ENCODE results near the gene RNF26.

The RNF26 gene

DNA sequence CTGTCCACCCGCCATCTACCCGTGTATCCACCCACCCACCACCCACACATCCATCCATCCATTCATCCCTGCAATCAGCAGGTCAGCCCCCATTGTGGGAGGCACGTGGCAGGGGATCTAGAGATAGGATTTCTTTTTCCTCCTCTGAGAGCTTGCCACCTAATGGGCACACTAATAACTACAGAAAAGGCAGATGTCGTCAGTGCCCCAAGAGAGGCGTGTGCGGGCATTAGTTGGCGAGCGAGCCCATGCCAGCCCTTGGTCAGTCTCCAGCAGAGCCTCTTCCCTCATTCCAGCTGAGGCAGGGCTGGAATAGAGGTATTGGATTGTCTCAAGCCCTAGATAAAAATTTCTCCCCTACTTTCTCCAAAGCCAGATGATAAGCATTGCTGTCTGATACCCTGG lies 37.5 kb downstream of the RNF26 start:
- FAIRE-seq (no peak), DNase-seq (ENCODE audit: insufficient read length, low spot score) (no peak)
- TF ChIP-seq POLR2A (IDR thresholded peaks at IDR 0.05; ENCODE audit: low read depth, low read length): no peak

DNA sequence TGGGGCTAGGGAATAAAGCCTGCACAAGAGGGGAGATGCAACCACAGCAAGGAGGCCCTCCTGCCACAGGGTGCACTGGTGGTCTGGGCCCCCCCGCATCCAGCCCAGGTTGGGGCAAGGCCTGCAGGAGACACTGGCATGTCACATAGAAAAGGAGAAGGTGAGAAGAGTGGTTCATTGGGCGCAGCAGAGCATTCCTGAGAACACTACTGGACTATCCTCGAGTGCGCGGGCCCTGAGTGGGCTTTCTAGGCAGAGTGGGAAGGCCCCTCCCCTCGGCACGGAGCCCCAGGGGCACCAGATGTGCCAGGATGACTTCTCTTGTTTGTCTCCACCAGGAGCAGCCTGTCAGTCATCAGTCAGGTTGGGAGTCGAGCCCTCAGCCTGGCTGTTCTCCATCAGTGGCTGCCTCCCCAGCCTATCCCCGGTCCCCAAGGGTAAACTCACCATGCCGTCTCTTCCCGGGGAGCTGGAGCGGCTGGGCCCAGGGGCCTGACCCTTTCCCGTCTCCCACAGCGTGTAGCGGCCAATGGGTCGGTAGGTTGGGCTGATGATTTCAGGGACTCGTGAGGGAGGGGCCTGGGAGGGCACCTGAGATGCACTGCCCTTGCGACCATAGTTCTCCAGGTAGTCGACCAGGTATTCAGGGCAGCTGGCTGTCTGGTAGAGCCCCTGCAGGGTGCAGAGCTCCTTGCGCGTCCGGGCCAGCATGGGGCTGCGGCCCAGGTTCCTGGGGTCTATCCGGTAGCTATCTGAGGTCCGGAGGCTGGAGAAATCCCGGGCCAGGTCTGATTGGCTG lies 38.1 kb downstream of the RNF26 start:
- no peak for DNase-seq (ENCODE audit: insufficient read length, low spot score)
- no peak for FAIRE-seq
- TF ChIP-seq POLR2A (IDR thresholded peaks at IDR 0.05; ENCODE audit: low read depth, low read length): no peak

DNA sequence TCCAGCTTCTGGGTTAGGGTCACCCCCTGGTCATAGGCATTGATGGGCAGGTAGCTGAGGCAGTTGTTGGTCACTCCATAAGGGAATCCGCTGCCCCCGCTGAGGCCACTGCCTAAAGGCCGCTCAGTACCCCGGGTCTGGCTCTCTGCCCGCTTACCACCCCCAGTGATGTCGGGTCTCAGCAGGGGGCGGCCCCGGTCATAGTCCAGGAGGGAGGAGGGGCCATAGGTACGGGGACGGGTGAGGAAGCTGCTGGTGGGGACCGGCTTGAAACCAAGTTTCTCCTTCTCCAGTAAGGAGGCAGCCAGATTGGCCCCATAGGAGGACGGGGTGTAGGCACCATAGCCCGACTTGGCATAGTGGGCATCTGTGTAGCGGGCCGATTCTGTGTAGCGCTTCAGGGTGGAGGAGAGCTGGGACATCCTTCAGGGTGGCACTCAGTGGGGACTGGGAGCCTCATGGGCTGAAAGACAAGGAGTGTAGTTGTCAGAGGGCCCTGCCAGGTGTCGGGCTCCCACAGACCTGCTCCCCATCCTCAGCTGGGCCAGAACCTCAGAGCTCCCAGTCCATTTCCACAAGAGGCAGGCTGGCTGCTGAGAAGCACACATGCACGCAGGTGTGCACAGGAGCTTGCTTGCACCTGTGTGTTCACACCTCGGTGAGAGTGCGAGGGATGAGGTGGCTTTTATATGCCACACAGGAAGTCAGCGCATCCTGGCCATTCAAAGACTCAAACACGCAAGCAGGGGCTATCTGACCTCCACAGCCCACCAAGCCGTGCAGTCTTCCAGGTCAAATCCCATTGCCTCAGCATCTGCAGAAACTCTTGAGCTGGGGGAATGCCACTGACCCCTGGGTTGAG lies 39.0 kb downstream of the RNF26 start:
- FAIRE-seq (no peak), DNase-seq (ENCODE audit: insufficient read length, low spot score) (no peak)
- no peak for TF ChIP-seq POLR2A (IDR thresholded peaks at IDR 0.05; ENCODE audit: low read depth, low read length)

DNA sequence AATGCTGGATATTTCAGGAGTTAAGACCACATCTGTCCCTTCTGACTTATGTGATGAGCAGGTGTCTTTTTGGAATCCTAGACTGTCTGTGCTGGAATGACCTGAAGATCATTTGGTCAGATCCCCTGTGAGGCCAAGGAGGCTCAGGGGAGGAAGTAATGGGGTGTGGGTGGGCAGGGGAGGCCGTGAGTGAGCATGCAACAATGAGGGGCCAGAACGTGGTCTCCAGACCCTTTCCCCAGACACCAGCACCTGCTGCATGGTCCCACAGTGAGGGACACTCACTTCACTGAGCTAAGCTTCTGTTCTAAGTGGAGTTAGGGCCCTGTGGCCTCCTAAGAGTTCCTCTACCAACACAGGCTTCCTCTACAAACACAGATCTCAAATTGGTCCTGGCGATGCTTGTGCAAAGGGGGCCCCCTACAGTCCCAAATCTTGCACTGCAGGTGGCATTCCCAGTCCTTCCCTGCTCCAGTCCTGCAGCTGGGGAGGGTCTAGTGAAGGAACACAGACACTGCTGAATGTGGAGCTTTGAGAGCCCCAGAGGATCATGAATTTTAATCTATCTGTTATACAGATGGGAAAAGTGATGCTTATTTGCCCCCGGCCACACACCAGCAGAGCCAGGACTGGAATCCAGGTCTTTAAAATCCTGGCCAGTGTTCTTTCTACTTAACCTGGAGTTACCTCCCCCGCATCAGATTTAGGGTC lies 39.7 kb downstream of the RNF26 start:
- no peak for TF ChIP-seq POLR2A (IDR thresholded peaks at IDR 0.05; ENCODE audit: low read depth, low read length)
- peak; percentile 79 for FAIRE-seq
- no peak for DNase-seq (ENCODE audit: insufficient read length, low spot score)

DNA sequence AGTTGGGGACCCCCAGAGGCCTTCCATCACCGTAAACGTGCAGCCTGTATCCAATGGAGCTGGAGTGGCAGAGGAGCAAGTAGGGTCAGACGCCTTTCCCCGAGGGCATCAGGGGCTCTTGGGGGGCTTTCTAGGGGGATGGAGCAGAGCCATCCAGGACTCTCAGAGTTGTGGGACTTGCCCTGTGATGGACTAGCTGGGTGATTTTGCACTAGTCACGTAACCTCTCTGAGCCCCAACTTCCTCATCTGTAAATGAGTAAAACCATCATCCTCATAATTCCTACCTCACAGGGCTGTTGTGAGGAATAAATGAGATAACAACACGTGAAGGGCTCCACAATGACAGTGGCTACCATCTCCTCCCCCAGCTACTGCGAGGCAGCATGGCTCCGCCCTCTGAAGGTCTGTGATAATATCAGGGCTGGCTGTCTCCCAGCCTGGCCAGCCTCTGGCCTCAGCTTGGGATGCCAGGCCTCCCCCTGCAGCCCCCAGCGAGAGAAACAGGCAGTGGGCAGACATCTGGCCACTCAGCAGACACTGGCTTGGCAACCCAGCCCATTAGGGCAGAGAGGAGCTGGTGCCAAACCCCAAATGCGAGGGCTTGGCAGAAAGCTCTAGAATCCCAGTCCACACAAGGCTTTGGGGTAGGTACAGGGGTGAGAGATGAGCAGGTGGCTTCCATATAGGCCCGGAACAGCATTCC lies 40.5 kb downstream of the RNF26 start:
- FAIRE-seq: no peak
- no peak for TF ChIP-seq POLR2A (IDR thresholded peaks at IDR 0.05; ENCODE audit: low read depth, low read length)
- DNase-seq (ENCODE audit: insufficient read length, low spot score): no peak

DNA sequence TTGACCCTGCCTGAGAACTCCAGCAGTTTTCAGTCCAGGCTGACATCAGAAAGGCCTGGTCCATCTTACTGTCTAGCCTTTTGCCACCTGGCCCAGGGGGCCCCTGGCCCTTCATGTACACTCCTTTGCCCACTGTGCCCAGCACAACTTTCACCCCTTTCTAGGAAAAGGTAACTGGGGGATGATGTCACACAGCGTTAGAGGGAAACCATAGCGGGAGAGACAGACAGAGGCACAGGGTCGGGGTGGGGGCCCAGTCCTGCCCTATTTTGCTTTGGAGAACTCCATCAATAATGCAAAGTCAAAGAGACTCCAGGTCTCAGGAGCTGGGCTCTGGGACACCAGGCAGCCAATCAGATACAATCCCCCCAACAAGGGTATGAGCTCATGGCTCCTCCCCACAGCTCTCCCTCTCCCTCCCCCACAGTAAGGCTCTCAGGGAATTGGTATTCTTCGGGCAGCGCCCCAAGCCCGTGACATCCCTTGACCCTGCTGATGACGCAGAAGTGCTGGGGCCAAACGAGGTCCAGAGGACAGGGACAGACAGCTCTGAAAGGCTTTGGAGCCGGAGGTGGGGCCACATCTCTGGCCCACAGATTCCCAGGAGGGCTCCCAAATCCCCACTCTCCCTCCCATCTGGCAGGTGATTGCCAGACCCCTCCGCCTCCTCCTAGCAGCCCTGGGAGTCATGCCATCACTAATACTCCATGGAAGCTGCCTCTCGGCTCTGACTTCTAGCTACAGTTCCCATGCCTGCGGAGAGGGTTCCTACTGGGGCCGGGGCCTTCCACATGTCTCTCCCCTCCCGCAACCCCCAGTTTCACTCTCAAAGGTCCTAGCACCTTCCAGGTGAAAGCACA lies 41.2 kb downstream of the RNF26 start:
- no peak for DNase-seq (ENCODE audit: insufficient read length, low spot score)
- FAIRE-seq: no peak
- TF ChIP-seq POLR2A (IDR thresholded peaks at IDR 0.05; ENCODE audit: low read depth, low read length): no peak

DNA sequence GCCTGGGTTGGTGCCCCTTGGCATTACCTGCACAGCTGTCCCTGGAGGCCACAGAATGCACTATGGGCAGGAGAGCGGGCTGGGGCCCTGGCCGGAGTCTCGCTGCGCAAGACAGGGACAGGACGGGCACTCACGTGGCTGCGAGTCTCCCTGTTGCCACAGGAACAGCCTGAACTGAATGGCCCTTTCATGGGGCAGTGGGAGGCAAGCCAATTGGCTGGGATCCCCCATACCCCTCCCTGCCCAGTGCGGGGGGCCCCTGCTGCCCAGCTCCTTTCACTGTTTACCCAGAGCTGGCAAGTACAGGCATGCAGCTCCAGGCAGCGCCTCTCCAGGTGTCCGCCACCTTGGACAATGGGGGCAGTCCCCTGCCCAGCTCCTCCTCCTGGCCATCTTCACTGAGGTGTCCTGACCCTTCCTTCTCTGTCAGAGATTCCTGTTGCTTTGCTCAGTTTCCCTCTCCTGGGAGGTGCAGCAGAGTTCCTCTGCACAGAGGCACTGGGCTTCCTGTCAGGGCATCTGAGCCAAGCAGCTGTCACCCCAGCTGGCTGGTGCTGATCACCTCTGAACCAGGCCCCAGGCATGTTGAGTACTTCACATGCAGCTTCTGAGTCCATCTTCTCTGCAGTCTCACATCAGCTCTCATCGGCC lies 42.0 kb downstream of the RNF26 start:
- FAIRE-seq: no peak
- no peak for DNase-seq (ENCODE audit: insufficient read length, low spot score)
- TF ChIP-seq POLR2A (IDR thresholded peaks at IDR 0.05; ENCODE audit: low read depth, low read length): no peak

DNA sequence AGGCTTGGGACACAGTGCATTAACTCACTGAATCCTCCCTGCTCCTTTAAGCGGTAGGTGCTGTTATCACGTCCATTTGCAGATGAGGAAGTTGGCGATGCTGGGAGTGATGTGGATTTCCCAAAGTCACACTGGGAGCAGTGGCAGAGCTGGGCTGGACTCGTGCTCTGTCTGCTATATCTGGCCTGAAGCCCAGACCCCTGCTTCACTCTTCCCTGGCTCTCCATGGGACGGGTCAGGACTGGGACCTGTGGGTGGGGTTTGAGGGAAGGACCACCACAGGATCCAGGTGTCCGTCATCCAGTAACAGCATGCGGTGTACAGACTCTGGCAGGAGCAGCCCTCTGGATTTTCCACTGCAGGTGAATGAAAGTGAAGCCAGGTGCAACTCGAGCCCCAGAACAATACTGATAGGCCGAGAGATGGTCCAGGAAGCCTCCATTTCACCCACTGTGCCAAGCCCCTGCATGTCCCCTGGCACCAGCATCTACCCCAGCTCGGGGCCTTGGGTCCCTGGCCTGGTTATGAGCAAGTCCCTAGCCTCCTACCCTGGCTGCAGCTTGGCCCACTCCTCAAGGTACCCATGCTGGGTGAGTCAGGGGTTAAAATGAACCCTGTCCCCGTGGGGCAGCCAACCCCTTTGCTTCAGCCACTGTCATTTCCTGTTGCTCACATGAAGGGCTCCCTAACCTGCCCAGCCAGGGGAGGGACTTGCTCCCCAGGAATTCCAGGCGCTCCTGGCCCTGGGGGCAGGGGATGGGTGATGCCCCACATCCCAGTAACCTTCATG lies 43.0 kb downstream of the RNF26 start:
- TF ChIP-seq POLR2A (IDR thresholded peaks at IDR 0.05; ENCODE audit: low read depth, low read length): no peak
- DNase-seq (ENCODE audit: insufficient read length, low spot score) (no peak), FAIRE-seq (no peak)

DNA sequence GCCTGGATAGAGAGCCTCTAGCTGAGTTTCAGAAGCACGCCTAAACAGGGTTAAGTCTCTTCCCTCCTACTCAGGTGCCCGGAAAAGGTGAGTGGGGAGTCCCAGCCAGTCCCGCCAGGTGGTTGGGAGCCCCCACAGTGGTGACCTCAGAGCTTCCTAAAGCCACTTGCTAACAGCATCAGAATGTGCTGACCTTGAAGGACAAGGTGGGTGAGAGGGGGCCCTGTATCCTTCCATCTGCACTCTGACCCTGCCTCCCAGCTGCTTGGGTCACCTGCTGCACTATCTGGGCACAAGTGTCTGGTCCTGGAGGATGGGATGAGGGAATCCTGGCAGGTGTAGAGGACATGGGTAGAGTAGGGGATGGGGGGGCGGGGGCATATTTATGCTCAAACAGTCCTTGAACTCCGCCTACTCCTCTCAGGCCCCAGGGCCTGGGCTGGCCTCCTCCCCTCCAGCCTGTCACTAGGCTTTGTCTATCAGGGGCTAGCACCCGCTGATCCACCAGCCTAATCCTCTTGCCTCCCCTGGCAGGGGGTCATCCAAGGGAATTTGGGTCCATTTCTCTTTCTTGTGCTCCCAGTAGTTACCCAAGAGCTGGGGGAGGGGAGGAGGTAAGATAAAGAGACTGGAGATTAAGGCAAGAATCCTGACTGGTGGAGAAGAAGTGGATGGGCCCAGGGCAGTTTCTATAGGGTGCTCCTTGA lies 43.8 kb downstream of the RNF26 start:
- TF ChIP-seq POLR2A (IDR thresholded peaks at IDR 0.05; ENCODE audit: low read depth, low read length): no peak
- no peak for DNase-seq (ENCODE audit: insufficient read length, low spot score)
- no peak for FAIRE-seq

DNA sequence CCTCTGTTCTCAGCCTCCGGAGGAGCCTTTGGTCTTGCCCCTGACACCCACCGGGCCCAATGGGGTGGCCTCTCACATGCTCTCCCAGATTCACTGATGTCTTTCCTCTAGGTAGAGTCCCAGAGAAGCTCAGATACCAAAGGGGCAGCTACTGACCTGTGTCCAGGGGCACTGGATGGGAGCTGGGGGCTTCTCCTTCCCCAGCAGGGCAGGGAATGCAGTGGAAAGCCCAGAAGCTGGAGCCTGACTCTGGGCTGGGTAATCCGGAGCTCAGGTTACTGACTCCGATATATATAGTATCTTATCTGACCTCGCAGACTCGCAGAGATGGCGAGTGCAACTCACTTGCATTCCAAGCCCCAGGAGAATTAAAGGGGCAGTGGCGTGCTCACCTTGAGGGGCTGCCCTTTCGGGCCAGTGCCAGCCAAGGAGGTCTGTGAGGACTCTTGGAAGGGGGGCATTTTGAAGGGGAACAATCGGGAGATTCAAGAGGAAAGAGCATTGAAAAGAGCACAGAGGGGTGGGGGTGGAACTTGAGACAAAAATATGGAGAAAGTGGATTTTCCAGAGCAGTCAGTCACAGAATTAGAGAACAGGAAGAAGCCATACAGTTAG lies 44.6 kb downstream of the RNF26 start:
- DNase-seq (ENCODE audit: insufficient read length, low spot score) (no peak), FAIRE-seq (no peak)
- no peak for TF ChIP-seq POLR2A (IDR thresholded peaks at IDR 0.05; ENCODE audit: low read depth, low read length)
